B cell (primary cell): ENCODE data around the gene THBD. TPM values are rescaled to one million over a fixed set of nuclear protein-coding genes. Genes with fewer than 3 reads are reported as not detected.

Experiments used
- ATAC-seq: fragments of 200-7000 bp; cut with Tn5 transposase; one replicate; pipeline ENCODE4 v1.10.0; 2021; ENCODE audit warnings: low read depth, mild to moderate bottlenecking, moderate number of reproducible peaks, moderate library complexity
- CTCF ChIA-PET: fragments of 350-600 bp; sonication (Branson Sonifier 250); formaldehyde crosslinking; loops from one replicate; lab custom pipeline; 2021; ENCODE audit warnings: antibody characterized with exemption, inconsistent platforms; lab: Charles Lee
- POLR2A ChIA-PET: fragments of 350-600 bp; sonication (Branson Sonifier 250); formaldehyde crosslinking; loops from one replicate; lab custom pipeline; 2021; ENCODE audit warnings: antibody characterized with exemption; lab: Charles Lee
- DNase-seq: peaks from one replicate; pipeline ENCODE4 v3.0.0; 2013
- H2AFZ ChIP-seq: 2 replicates; pipeline ENCODE4 v1.6.1; 2012; ENCODE audit warnings: mild to moderate bottlenecking, low read depth, low read length; ENCODE audit not compliant: insufficient read depth, poor library complexity, severe bottlenecking
- H3K27ac ChIP-seq, 2 donors: 1 replicate in 1 of 2; 2 replicates in 1 of 2; pipeline ENCODE4 v1.5.1; 2012 to 2013; ENCODE audit warnings: low read length in 2 of 2, mild to moderate bottlenecking in 2 of 2, moderate library complexity in 1 of 2
- H3K27me3 ChIP-seq, 4 experiments: fragments of 200-600 bp in 1 of 4; sonication (generic) in 1 of 4; replicated peaks in 1 of 4; 1 replicate in 2 of 4; 2 replicates in 2 of 4; pipeline versions ENCODE4 v1.6.1 to v1.7.0; 2013 to 2016; ENCODE audit warnings: low read length in 3 of 4, mild to moderate bottlenecking in 2 of 4, mixed read lengths in 1 of 4, moderate library complexity in 1 of 4; ENCODE audit not compliant: insufficient read depth in 4 of 4, control insufficient read depth in 3 of 4; ENCODE audit errors: control extremely low read depth in 1 of 4
- H3K36me3 ChIP-seq, 2 experiments: replicated peaks in 1 of 2; 1 replicate in 1 of 2; 2 replicates in 1 of 2; pipeline versions ENCODE4 v1.6.1 to v1.7.1; 2013; ENCODE audit warnings: low read length in 1 of 2; ENCODE audit not compliant: insufficient read depth in 2 of 2, control insufficient read depth in 1 of 2; ENCODE audit errors: control extremely low read depth in 1 of 2, extremely low read depth in 1 of 2
- H3K4me1 ChIP-seq, 2 donors: fragments of 200-600 bp in 1 of 2; sonication (generic) in 1 of 2; 1 replicate in 1 of 2; 2 replicates in 1 of 2; pipeline versions ENCODE4 v1.5.1 to v1.6.1; 2013 to 2017; ENCODE audit warnings: low read length in 2 of 2; ENCODE audit not compliant: control insufficient read depth in 2 of 2, insufficient read depth in 2 of 2
- H3K4me2 ChIP-seq: replicated peaks from 2 replicates; pipeline ENCODE3; 2012; ENCODE audit warnings: mild to moderate bottlenecking, low read depth, low read length; ENCODE audit not compliant: poor library complexity, severe bottlenecking
- H3K4me3 ChIP-seq, 5 experiments: fragments of 200-600 bp in 1 of 5; sonication (generic) in 1 of 5; 1 replicate in 3 of 5; 2 replicates in 2 of 5; pipeline versions ENCODE4 v1.5.1 to v1.7.0; 2011 to 2016; ENCODE audit warnings: low read length in 4 of 5, mild to moderate bottlenecking in 4 of 5, low read depth in 2 of 5, control low read depth in 1 of 5, moderate library complexity in 1 of 5; ENCODE audit not compliant: insufficient read depth in 1 of 5; ENCODE audit errors: control extremely low read depth in 1 of 5, extremely low read depth in 1 of 5
- H3K79me2 ChIP-seq: fragments of 200-600 bp; sonication (generic); one replicate; pipeline ENCODE4 v1.6.0; 2016; ENCODE audit warnings: low read length; ENCODE audit not compliant: control insufficient read depth, insufficient read depth
- H3K9ac ChIP-seq: fragments of 200-600 bp; sonication (generic); 2 replicates; pipeline ENCODE4 v1.6.1; 2017; ENCODE audit warnings: mild to moderate bottlenecking, low read length, moderate library complexity
- H3K9me3 ChIP-seq, 3 donors: one replicate each; pipeline versions ENCODE4 v1.6.1 to v1.7.1; 2013; ENCODE audit warnings: low read length in 2 of 3; ENCODE audit not compliant: control insufficient read depth in 2 of 3, insufficient read depth in 1 of 3; ENCODE audit errors: control extremely low read depth in 1 of 3
- H4K20me1 ChIP-seq: 2 replicates; pipeline ENCODE4 v1.6.0; 2012; ENCODE audit warnings: mild to moderate bottlenecking, low read length; ENCODE audit not compliant: insufficient read depth, control insufficient read depth, poor library complexity, severe bottlenecking
- H3K27ac Mint-ChIP-seq: one replicate; pipeline ENCODE4 v1.8.0; 2021; ENCODE audit warnings: mixed read lengths
- H3K27me3 Mint-ChIP-seq: one replicate; pipeline ENCODE4 v1.8.0; 2021; ENCODE audit warnings: mixed read lengths
- H3K4me1 Mint-ChIP-seq: one replicate; pipeline ENCODE4 v1.8.0; 2021; ENCODE audit warnings: mixed read lengths
- H3K4me3 Mint-ChIP-seq: one replicate; pipeline ENCODE4 v1.8.0; 2021; ENCODE audit warnings: mixed read lengths
- H3K9me3 Mint-ChIP-seq: one replicate; pipeline ENCODE4 v1.8.0; 2022; ENCODE audit warnings: mixed read lengths; ENCODE audit not compliant: insufficient read depth
- CTCF ChIP-seq: fragments of 200-600 bp; IDR thresholded peaks from one replicate; pipeline ENCODE4 v1.8.0; 2022; ENCODE audit warnings: antibody characterized with exemption, mild to moderate bottlenecking
- EZH2 ChIP-seq: IDR thresholded peaks from 2 replicates; pipeline ENCODE4 v1.6.1; 2012; ENCODE audit warnings: borderline replicate concordance, low read depth, mild to moderate bottlenecking, moderate library complexity, low read length; ENCODE audit not compliant: insufficient read depth, poor library complexity, severe bottlenecking
- whole genome bisulfite sequencing: methylation state at CpG from one replicate; pipeline ENCODE4 v1.1.5; 2013; ENCODE audit warnings: missing lambda C conversion rate; ENCODE audit not compliant: insufficient coverage; 5-methylcytosine and 5-hydroxymethylcytosine counted together
- intact Hi-C: fragments of 100-400 bp; cut with micrococcal nuclease; formaldehyde crosslinking; loops from one replicate; pipeline ENCODE4 v1.10.0; 2022
- polyA plus RNA-seq: library from polyadenylated mRNA; depleted of rRNA; stranded (reverse); fragments of >200 nt; gene quantifications from 2 replicates; pipeline ENCODE4 v1.2.3, GENCODE V29; 2012
- total RNA-seq, 2 donors: library from RNA; stranded (reverse); fragments of 120-200 nt in 1 of 2; gene quantifications; 1 replicate in 1 of 2; 2 replicates in 1 of 2; pipeline versions ENCODE4 v1.2.3 to v1.2.4, GENCODE V29; 2013 to 2022

The THBD gene
- total and polyA plus RNA-seq, 2 donors (not counting 1 experiment from before 2014, with no cell fraction given) = 0.78 TPM; not detected in 1

GRCh38 chr20:23097636-23098580, 48.4 kb upstream of the THBD start:
- 82% methylated on average over 15 of the region's 16 CpGs for WGBS
- Histone ChIP-seq H3K36me3 (no peaks in the 10 kb centered on the region), H4K20me1 (no peaks in the 10 kb centered on the region), H3K4me1 (no peaks in the 10 kb centered on the region), H3K9me3 (no peaks in the 10 kb centered on the region), H3K27ac (no peak overlapping the region), H3K4me2 (no peak overlapping the region), H3K9ac (no peak overlapping the region), H3K4me3 (no peak overlapping the region), H3K27me3 (no peaks in the 10 kb centered on the region), H2AFZ (no peak overlapping the region), H3K79me2 (no peaks in the 10 kb centered on the region)
- TF ChIP-seq CTCF (no peak), EZH2 (no peak)
- Mint-ChIP-seq H3K4me3 (no peak overlapping the region), H3K9me3 (no peaks in the 10 kb centered on the region), H3K4me1 (no peaks in the 10 kb centered on the region), H3K27me3 (no peaks in the 10 kb centered on the region), H3K27ac (no peak overlapping the region)
- ChIA-PET POLR2A (no interaction called here), CTCF (no interaction called here)
- no peak for ATAC-seq
- no peak for DNase-seq
- intact Hi-C loops = no loop called here

GRCh38 chr20:23096986-23097520, 47.6 kb upstream of the THBD start:
- Histone ChIP-seq H3K4me2 (no peak overlapping the region), H3K79me2 (no peaks in the 10 kb centered on the region), H3K36me3 (no peaks in the 10 kb centered on the region), H3K4me3 (no peak overlapping the region), H4K20me1 (no peaks in the 10 kb centered on the region), H2AFZ (no peak overlapping the region), H3K27ac (no peak overlapping the region), H3K9ac (no peak overlapping the region), H3K9me3 (no peaks in the 10 kb centered on the region), H3K27me3 (no peaks in the 10 kb centered on the region), H3K4me1 (no peaks in the 10 kb centered on the region)
- Mint-ChIP-seq H3K4me1 (no peaks in the 10 kb centered on the region), H3K9me3 (no peaks in the 10 kb centered on the region), H3K4me3 (no peak overlapping the region), H3K27ac (no peak overlapping the region), H3K27me3 (no peaks in the 10 kb centered on the region)
- ChIA-PET POLR2A (no interaction called here), CTCF (no interaction called here)
- 89% methylated on average over 9 of the region's 11 CpGs for WGBS
- ATAC-seq (no peak), DNase-seq (no peak)
- TF ChIP-seq CTCF = no peak
- TF ChIP-seq EZH2 = no peak
- intact Hi-C loops = no loop called here
